C4-2B (cell line): ENCODE results near the gene STAB2.

Experiments used
- H3K27ac ChIP-seq: fragments of 450-650 bp; 2 replicates; pipeline ENCODE4 v1.5.1; 2017
- CTCF ChIP-seq: fragments of 450-650 bp; conservative IDR thresholded peaks from 2 replicates; pipeline ENCODE4 v1.5.1; 2017; ENCODE audit warnings: mild to moderate bottlenecking
- ZFX ChIP-seq: fragments of 450-650 bp; IDR thresholded peaks from 2 replicates; pipeline ENCODE4 v1.6.1; 2017

Gene STAB2

GRCh38 chr12:103755425-103755824 lies 168.4 kb downstream of the STAB2 start:
- TF ChIP-seq ZFX (no peak), CTCF (no peak)

GRCh38 chr12:103756443-103756842 lies 169.4 kb downstream of the STAB2 start:
- no peak overlapping the region for H3K27ac ChIP-seq
- no peak for TF ChIP-seq ZFX
- TF ChIP-seq CTCF: no peak

More at GRCh38 chr12:103755425-103755824, 168.4 kb downstream of the STAB2 start:
- no peak overlapping the region for H3K27ac ChIP-seq

GRCh38 chr12:103757248-103757647 lies 170.2 kb downstream of the STAB2 start:
- no peak for TF ChIP-seq ZFX
- no peak for TF ChIP-seq CTCF
- no peak overlapping the region for H3K27ac ChIP-seq

- TF ChIP-seq ZFX: no peak
- TF ChIP-seq CTCF: no peak
- no peak overlapping the region for H3K27ac ChIP-seq
These were observed 171.4 kb downstream of the STAB2 start for GRCh38 chr12:103758310-103759089.

- TF ChIP-seq ZFX (no peak), CTCF (no peak)
- H3K27ac ChIP-seq: no peak overlapping the region
These were observed 175.4 kb downstream of the STAB2 start for GRCh38 chr12:103762473-103762872.

- no peak for TF ChIP-seq ZFX
- no peak for TF ChIP-seq CTCF
- no peak overlapping the region for H3K27ac ChIP-seq
These were observed 178.2 kb downstream of the STAB2 start for GRCh38 chr12:103765322-103765721.

GRCh38 chr12:103766028-103766427 lies 179.0 kb downstream of the STAB2 start:
- TF ChIP-seq ZFX (no peak), CTCF (no peak)
- H3K27ac ChIP-seq: no peak overlapping the region
